Endodermal cell (in vitro differentiated cells): ENCODE data around the gene DPM1. TPM values are rescaled to one million over a fixed set of nuclear protein-coding genes. Genes with fewer than 3 reads are reported as not detected.
"Not testable (repeated sequence)": the region's sequence is repeated elsewhere in the genome, so short reads cannot be mapped to it uniquely, and the experiment has no call there.

ENCODE experiments used
- DNase-seq: peaks from one replicate; pipeline ENCODE4 v3.0.0-alpha.2; 2017
- H3K27ac ChIP-seq: 2 replicates; pipeline ENCODE4 v1.5.1; 2013; ENCODE audit warnings: mild to moderate bottlenecking, low read depth, low read length, moderate library complexity
- H3K27me3 ChIP-seq: 2 replicates; pipeline ENCODE4 v1.6.1; 2013; ENCODE audit warnings: mild to moderate bottlenecking, low read length, moderate library complexity; ENCODE audit not compliant: insufficient read depth, control insufficient read depth, poor library complexity, severe bottlenecking
- H3K36me3 ChIP-seq: 2 replicates; pipeline ENCODE4 v1.7.0; 2013; ENCODE audit warnings: mild to moderate bottlenecking, low read length, moderate library complexity; ENCODE audit not compliant: control insufficient read depth, insufficient read depth
- H3K4me1 ChIP-seq: one replicate; pipeline ENCODE4 v1.7.0; 2013; ENCODE audit warnings: low read length; ENCODE audit not compliant: control insufficient read depth, insufficient read depth
- H3K4me3 ChIP-seq: 2 replicates; pipeline ENCODE4 v1.5.1; 2013; ENCODE audit warnings: mild to moderate bottlenecking, low read length, moderate library complexity
- H3K9ac ChIP-seq: 2 replicates; pipeline ENCODE4 v1.6.1; 2013; ENCODE audit warnings: mild to moderate bottlenecking, low read length, moderate library complexity; ENCODE audit not compliant: poor library complexity, severe bottlenecking; ENCODE audit errors: extremely low read depth
- H3K9me3 ChIP-seq: 2 replicates; pipeline ENCODE4 v1.6.1; 2013; ENCODE audit warnings: mild to moderate bottlenecking, low read length, moderate library complexity; ENCODE audit not compliant: control insufficient read depth
- H3K27ac Mint-ChIP-seq: 2 replicates; pipeline ENCODE4 v1.8.0; 2020; ENCODE audit warnings: mixed read lengths
- H3K27me3 Mint-ChIP-seq: 2 replicates; pipeline ENCODE4 v1.8.0; 2021; ENCODE audit warnings: mild to moderate bottlenecking, mixed read lengths; ENCODE audit not compliant: insufficient read depth
- H3K36me3 Mint-ChIP-seq: 2 replicates; pipeline ENCODE4 v1.8.0; 2020; ENCODE audit warnings: low read depth, mixed read lengths
- H3K4me1 Mint-ChIP-seq: 2 replicates; pipeline ENCODE4 v1.8.0; 2020; ENCODE audit warnings: mixed read lengths
- H3K4me3 Mint-ChIP-seq: 2 replicates; pipeline ENCODE4 v1.8.0; 2020; ENCODE audit warnings: mild to moderate bottlenecking, moderate library complexity, mixed read lengths
- H3K9me3 Mint-ChIP-seq: 2 replicates; pipeline ENCODE4 v1.8.0; 2020; ENCODE audit warnings: mild to moderate bottlenecking, mixed read lengths
- WGBS, 2 experiments: methylation state at CpG; one replicate each; pipeline versions ENCODE4 v1.1.5 to v1.1.7; 2013; ENCODE audit warnings: missing lambda C conversion rate in 2 of 2, mixed read lengths in 1 of 2; ENCODE audit not compliant: insufficient coverage in 1 of 2, insufficient read length in 1 of 2; 5-methylcytosine and 5-hydroxymethylcytosine counted together
- total RNA-seq, 2 donors: library from RNA; stranded (reverse); fragmentation: NEBNext Ultra II Directional in 1 of 2; extraction: Animal tissue kit (Norgen Biotek cat#: 25700) in 1 of 2; gene quantifications; 2 replicates in 1 of 2; 3 replicates in 1 of 2; pipeline ENCODE4 v1.2.1, GENCODE V29; 2021
- TF ChIP-seq, protein P1 (sequence below): fragments of 200-600 bp; sonication (generic); conservative IDR thresholded peaks from 2 replicates; pipeline ENCODE4 v1.5.0; 2021; ENCODE audit warnings: antibody characterized with exemption, mild to moderate bottlenecking

Gene DPM1
- total RNA-seq, 2 donors from 2014 or later: 54.9 to 58.8 TPM

DNA sequence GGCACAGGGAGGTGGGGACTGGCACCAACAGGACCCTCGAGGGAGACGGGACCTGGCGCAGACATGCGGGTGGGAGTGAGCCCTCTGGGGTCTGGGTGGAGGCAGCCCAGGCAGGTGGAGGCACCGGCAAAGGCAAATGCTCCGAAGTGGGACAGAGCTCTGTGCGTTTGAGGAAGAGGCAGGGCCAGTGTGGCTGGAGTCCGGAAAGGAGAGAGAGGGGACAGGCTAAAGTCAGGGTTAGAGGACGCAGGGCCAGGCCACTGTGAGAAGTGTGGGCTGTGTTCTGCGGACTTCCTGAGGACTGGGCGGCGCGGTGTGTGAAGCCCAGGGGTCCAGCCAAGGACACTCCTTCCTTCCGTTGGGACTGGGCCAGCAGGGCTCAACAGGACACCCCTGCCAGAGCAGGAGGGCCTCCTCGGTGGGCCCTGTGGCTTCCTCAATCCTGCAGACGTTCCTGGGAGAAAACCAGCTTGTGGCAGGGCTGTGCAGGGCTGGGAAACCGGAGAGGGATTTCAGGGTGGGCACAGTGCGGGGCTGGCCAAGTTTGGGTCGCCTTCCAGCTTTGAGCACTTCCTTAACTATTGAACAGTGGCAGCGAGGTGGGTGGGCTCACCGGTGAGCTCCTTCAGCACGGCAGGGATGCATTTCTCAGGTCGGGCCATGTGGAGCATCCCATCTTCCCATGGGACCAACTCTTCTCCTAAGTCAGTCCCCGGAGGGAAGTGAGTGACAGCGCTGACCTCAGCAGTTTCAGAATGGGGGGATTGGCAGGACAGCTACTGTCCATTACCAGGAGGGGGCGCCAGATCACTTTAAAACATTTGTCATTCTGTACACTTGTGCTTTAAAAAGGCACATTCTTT lies 22.8 kb upstream of the DPM1 start:
- 71 to 75% methylated on average over 15 to 26 of the region's 26 CpGs for WGBS, 2 experiments
- Mint-ChIP-seq H3K27me3 (peaks cover 11% of the 10 kb centered on the region), H3K4me3 (no peak overlapping the region), H3K9me3 (peaks cover 2% of the 10 kb centered on the region), H3K36me3 (no peaks in the 10 kb centered on the region), H3K4me1 (peaks cover 2% of the 10 kb centered on the region), H3K27ac (no peak overlapping the region)
- H3K27me3 ChIP-seq: no peaks in the 10 kb centered on the region
- H3K4me3 ChIP-seq: no peak overlapping the region
- DNase-seq: peak; percentile 90
- no peak overlapping the region for H3K27ac ChIP-seq
- TF ChIP-seq, protein P1, sequence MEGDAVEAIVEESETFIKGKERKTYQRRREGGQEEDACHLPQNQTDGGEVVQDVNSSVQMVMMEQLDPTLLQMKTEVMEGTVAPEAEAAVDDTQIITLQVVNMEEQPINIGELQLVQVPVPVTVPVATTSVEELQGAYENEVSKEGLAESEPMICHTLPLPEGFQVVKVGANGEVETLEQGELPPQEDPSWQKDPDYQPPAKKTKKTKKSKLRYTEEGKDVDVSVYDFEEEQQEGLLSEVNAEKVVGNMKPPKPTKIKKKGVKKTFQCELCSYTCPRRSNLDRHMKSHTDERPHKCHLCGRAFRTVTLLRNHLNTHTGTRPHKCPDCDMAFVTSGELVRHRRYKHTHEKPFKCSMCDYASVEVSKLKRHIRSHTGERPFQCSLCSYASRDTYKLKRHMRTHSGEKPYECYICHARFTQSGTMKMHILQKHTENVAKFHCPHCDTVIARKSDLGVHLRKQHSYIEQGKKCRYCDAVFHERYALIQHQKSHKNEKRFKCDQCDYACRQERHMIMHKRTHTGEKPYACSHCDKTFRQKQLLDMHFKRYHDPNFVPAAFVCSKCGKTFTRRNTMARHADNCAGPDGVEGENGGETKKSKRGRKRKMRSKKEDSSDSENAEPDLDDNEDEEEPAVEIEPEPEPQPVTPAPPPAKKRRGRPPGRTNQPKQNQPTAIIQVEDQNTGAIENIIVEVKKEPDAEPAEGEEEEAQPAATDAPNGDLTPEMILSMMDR: peak; percentile 96
- no peaks in the 10 kb centered on the region for H3K4me1 ChIP-seq
- no peak overlapping the region for H3K9ac ChIP-seq
- H3K9me3 ChIP-seq: no peaks in the 10 kb centered on the region
- no peaks in the 10 kb centered on the region for H3K36me3 ChIP-seq

DNA sequence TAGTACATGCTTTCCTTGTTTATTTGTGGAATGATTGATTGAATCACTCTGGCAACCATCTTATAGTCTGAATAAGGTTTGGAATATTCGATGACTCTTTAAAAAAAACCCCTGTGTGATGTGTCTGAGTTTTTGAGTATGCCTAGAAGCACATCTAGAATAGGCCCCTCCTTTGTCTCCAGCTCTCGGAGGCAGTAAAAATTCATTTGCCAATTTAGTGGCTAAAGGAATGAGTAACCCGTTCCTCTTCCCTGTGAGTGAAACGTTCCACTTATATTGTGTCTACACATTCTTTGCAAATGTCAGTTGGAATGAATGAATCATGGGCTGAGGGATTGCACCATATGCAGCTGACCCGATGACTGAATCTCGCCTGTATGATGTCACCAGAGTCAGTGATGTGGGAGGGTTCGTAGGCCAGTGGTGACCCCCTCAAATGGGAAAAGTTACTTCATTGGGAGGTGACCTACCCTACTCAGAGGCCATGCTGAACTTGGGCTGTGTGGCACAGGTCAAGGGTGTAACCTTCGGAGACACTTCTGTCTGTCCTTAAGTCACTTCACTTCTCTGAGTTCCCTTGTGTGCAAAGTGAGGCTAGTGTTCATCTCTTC lies 21.8 kb upstream of the DPM1 start:
- WGBS, 2 experiments: 79 to 82% methylated on average over 7 to 8 of the region's 8 CpGs
- Mint-ChIP-seq H3K4me3 (no peak overlapping the region), H3K4me1 (peaks cover 2% of the 10 kb centered on the region)

DNA sequence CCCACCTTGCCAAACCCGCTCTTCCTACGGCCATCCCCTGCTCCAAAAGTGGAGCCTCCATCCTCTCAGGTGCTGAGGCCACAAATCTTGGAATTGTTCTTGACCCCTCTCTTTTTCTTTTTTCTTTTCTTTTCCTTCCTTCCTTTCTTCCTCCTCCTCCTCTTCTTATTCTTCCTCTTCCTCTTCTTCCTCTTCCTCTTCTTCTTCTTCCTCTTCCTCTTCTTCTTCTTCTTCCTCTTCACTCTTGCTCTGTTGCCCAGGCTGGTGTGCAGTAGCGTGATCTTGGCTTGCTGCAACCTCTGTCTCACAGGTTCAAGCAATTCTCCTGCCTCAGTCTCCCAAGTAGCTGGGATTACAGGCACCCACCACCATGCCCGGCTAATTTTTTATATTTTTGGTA lies 20.2 kb upstream of the DPM1 start:
- not testable (repeated sequence) for H3K36me3 ChIP-seq, H3K4me3 Mint-ChIP-seq, H3K4me3 ChIP-seq, H3K36me3 Mint-ChIP-seq, DNase-seq, H3K4me1 Mint-ChIP-seq, H3K9me3 ChIP-seq, H3K4me1 ChIP-seq, H3K27me3 ChIP-seq, H3K9ac ChIP-seq, H3K27ac Mint-ChIP-seq, H3K27ac ChIP-seq, H3K9me3 Mint-ChIP-seq
- WGBS, 2 experiments: 85 to 94% methylated on average over 3 of the region's 4 CpGs
- H3K27me3 Mint-ChIP-seq: peaks cover 15% of the 10 kb centered on the region

More for the DNA sequence above, 21.8 kb upstream of the DPM1 start:
- TF ChIP-seq, protein P1: no peak
- H3K27me3 ChIP-seq: no peaks in the 10 kb centered on the region
- Mint-ChIP-seq H3K9me3 (peaks cover 2% of the 10 kb centered on the region), H3K27ac (no peak overlapping the region), H3K36me3 (no peaks in the 10 kb centered on the region), H3K27me3 (peaks cover 11% of the 10 kb centered on the region)
- DNase-seq: no peak
- no peak overlapping the region for H3K27ac ChIP-seq
- H3K36me3 ChIP-seq: no peaks in the 10 kb centered on the region
- H3K4me1 ChIP-seq: no peaks in the 10 kb centered on the region
- H3K9me3 ChIP-seq: no peaks in the 10 kb centered on the region
- H3K4me3 ChIP-seq: no peak overlapping the region
- H3K9ac ChIP-seq: no peak overlapping the region
